T-helper 9 cell (primary cell): Measurements from ENCODE around the gene GSTK1.

ENCODE experiments used
- DNase-seq: peaks from one replicate; pipeline ENCODE4 v3.0.0-alpha.2; 2020

Gene GSTK1

DNA sequence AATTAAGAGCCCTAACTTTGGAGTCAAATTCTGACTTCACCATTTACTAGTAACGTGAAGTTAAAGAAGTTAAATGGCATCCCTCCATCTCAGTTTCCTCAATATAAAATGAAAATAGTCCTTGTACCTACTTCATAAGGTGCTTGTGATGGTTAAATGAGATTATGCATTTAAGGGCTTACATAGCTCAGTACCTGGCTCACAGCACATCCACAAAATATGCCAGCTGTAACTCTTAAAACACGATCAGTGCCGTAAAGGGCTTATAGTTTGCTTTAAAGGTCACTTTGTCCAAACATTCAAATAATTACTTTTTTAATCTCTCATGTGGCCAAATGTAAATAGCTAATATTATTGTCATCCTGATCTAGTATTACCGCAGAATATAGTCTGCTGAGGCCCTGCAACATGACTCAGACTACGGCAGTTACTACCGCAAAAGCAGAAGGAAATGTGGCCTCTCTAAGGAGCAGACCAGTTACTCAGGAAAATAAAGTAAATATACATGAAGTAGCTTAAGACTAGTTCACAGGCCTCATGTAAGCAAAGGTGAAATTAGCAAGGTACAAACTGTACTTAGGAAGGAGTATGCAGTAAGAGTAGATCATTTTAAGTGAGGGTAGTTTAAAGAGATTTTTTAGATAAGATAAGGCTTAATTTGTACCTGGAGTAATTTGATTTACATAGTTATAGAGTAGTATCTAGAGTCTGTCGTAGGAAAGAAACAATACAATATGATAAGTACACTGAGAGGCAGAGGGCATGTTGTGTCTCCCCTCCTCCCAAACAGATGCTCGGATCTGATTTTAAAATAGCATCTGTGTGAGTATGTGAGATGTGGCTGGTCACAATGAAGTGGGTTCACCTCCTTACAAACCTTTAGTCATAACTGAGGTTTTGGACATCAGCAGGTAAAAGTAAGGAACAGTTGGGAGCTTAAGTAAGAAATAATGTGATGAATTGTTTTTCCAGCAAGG lies 38.0 kb downstream of the GSTK1 start:
- no peak for DNase-seq

GRCh38 chr7:143303733-143304132 lies 40.5 kb downstream of the GSTK1 start:
- no peak for DNase-seq

DNA sequence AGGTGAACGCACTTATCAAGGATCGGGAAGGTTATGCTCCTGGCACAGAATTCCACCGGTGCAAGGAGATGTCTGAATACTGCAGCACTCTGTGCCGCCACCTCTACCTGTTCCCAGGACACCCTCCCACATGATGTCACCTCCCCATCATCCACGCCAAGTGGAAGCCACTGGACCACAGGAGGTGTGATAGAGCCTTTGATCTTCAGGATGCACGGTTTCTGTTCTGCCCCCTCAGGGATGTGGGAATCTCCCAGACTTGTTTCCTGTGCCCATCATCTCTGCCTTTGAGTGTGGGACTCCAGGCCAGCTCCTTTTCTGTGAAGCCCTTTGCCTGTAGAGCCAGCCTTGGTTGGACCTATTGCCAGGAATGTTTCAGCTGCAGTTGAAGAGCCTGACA lies 41.7 kb downstream of the GSTK1 start:
- no peak for DNase-seq

GRCh38 chr7:143305423-143306070 lies 42.3 kb downstream of the GSTK1 start:
- DNase-seq, result peak; percentile 67

GRCh38 chr7:143308632-143309031 lies 45.4 kb downstream of the GSTK1 start:
- no peak for DNase-seq

DNA sequence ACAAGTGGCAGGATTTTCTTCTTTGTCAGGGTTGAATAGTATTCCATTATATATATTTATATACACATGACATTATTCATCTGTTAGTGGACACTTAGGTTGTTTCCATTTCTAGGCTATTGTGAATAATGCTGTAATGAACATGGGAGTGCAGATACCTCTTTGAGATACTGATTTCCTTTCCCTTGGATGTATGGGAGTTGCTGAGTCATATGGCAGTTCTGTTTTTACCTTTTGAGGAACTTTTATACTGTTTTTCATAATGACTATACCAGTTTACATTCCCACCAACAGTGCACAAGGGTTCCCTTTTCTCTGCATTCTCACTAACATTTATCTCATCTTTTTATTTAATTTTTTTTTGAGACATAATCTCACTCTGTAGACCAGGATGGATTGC lies 50.9 kb downstream of the GSTK1 start:
- no peak for DNase-seq

- no peak for DNase-seq
Measured at GRCh38 chr7:143315776-143316175, 52.5 kb downstream of the GSTK1 start, which contains the start of gene CLCN1. CLCN1 (plus strand) TSS chr7:143316111; CDS start chr7:143316213, 102 bp downstream.

DNA sequence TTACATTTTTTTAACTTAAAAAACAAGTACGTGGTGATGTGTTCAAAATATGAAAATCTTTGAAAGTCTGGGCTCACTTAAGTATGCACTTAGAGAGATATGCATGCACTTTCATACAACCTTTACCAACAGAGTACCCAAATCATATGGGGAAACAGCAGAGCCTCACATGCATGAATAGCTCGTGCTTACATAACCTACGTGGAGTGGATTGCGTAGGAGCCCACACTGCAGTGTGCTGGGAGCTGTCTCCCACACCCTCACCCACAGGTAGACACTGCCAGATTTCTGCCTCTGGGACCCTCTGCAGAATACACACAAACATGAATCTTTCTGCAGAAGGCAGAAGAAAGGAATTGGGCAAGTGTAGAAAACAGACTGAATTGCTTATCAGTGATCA lies 53.3 kb downstream of the GSTK1 start:
- no peak for DNase-seq

DNA sequence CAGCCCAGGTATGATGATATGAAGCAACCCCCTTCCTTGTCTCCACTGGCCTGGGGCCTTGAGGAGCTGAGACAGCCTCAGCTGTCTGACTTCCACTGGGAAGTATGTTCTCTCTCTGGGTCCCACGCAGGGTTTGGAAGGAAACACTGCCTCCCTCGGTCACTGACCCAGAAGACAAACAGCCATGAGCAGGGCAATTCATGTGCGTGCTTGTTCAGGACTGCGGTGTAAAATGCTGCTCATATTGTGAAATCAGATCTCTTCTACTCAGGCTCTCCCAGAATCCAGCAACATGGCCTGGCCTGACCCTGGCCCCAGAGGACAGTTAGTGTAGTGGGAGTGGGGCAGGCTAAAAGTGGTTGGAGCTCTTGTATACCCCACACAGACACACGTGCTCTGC lies 55.4 kb downstream of the GSTK1 start:
- no peak for DNase-seq
